HG03196 (cell line): ENCODE data around the gene FAAH2.
"Not testable (repeated sequence)": the region's sequence is repeated elsewhere in the genome, so short reads cannot be mapped to it uniquely, and the experiment has no call there.

Source experiments
- ATAC-seq: cut with Tn5 transposase; IDR thresholded peaks from one replicate; pipeline ENCODE4 v1.9.1; 2021; ENCODE audit not compliant: unreplicated experiment

Gene FAAH2, protein sequence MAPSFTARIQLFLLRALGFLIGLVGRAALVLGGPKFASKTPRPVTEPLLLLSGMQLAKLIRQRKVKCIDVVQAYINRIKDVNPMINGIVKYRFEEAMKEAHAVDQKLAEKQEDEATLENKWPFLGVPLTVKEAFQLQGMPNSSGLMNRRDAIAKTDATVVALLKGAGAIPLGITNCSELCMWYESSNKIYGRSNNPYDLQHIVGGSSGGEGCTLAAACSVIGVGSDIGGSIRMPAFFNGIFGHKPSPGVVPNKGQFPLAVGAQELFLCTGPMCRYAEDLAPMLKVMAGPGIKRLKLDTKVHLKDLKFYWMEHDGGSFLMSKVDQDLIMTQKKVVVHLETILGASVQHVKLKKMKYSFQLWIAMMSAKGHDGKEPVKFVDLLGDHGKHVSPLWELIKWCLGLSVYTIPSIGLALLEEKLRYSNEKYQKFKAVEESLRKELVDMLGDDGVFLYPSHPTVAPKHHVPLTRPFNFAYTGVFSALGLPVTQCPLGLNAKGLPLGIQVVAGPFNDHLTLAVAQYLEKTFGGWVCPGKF

DNA sequence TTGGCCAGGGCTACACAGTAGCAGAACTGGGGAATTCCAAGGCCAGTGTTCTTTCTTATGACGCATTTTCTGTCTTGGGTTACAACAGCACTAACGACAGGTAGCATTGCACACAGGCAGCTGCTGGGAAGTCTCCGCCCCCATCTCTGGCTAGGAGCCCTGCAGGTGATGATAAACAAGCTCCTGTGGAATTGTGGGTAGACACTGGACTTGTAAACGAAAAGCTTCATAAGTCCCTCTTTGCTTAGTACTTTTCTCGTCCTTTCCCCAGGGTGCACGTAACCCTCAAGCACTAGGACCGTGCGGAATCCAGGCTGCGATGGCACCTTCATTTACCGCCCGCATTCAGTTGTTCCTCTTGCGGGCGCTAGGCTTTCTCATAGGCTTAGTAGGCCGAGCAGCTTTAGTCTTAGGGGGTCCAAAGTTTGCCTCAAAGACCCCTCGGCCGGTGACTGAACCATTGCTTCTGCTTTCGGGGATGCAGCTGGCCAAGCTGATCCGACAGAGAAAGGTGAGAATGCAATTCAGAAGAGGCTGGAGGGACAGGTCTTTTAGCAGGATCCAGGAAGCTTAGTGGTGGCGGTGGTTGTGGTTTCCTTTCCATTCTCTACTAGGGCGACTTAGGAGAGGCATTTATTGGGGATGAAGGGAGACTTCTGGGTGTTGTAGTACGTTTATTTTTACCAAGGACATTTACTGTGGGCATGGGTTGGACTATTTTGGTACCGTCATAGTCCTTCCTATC is at the start of gene FAAH2:
FAAH2 (plus strand) TSS at position 200 of the 745 bp plus-strand sequence; CDS start at position 320, 120 bp downstream.
- ATAC-seq: peak; percentile 86

- no peak for ATAC-seq
These were observed 44.5 kb upstream of the FAAH2 start for GRCh38 chrX:57241967-57242366.

DNA sequence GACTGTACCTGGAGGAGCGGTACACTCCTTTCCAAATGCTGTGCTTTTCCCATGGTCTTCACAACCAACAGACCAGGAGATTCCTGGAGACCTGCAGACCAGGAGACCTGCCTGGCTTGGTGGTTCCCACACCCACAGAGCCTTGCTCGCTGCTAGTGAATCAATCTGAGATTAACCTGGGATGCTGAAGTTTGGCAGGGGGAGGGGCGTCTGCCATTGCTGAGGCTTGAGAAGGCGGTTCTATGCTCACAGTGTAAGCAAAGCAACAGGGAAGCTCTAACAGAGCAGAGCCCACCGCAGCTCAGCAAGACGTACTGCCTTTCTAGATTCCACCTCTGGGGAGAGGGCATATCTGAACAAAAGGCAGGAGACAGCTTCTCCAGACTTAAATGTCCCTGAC is 34.5 kb upstream of the FAAH2 start:
- no peak for ATAC-seq

DNA sequence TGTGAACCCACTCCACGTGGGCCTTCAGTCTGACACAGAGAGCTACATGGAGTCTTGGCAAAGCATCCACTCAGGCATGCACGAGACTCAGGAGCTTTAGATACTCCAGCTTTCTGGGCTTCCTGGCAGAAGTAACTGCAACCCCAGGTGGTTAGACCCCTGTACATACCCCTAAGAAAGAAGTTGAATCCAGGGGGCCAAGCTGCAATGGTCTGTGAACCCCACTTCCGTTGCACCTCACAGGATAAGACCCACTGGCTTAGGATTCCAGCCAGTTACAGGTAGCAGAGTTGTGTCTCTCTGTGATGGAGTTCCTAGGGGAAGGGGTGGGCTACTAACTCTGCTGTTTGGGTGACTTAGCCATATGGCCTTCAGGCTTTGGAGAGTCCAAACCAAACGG is 21.4 kb upstream of the FAAH2 start:
- no peak for ATAC-seq

DNA sequence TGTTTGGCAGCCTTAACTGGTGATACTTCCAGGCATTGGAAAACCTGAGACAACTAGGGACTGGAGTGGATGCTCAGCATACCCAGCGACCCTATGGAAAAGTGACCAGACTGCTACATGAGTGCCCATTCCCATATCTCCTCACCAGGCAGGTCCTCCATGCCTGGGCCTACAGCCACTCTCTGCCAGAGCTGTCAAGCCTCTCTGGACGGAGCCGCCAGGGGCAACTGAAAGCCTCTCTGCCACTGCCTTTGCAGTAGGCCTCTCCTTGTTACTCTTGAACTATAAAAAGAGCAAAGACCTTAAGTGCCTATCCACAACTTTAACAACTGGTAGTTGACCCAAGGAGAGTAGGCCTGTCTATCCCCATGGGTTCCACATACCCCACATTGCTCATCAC is 20.2 kb upstream of the FAAH2 start:
- no peak for ATAC-seq

GRCh38 chrX:57266871-57267270 is 19.6 kb upstream of the FAAH2 start:
- ATAC-seq: no peak

DNA sequence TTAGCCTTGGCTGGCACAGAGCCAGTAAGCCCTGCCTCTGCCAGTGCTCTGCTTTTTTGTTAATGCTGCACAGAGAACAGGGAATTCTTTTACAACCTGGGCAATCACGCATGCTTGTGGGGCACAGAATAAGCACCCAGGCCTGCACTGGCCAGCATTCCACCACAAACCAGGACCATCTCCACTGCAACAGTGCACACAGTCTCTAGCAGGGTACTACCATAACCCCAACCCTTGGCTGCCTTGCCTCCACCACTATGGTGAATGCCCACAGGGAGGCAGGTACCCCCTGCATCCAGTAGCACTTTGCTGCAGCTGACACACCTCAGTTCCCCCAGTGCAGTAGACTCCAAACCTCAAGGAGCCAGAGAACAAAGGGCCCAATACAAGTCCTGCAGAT is 19.2 kb upstream of the FAAH2 start:
- no peak for ATAC-seq

GRCh38 chrX:57270980-57271379 is 15.5 kb upstream of the FAAH2 start:
- no peak for ATAC-seq

DNA sequence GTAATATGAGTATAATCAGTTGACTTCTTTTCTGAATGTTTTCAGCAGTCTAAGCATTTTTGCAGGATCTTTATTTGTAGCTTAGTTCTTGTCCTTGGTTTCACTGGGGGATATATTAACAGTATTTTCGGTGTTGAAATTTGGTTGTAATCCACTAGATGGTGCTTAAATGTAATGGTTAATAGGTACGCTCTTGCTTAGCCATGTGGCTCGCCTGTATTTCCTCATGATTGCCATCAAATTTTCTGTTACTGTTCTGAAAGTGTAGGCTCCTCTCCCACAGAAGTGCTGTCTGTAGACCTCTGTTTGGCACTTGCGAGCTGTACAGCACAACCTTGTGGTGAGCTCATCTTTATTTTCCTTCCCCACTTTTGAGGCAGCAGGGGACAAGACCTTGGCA is 3.9 kb upstream of the FAAH2 start:
- no peak for ATAC-seq

DNA sequence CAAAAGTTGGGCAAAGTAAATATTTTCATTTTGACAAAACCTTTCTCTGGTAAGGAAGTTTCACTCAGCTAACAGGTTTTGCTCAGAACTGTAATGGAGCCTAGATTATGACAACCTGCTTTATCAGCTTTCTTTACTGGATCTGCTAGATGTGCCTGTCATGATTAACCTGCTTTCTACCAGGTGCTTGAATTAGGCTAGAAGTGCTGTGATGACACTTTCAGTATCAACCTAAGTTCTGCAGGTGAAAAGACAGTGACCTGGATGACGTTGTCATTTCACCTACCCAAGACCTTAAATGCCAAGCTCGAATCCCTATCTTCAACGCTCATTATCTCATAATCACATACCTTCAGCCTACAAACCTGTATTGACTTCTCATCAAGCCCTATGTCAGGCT is 1.5 kb upstream of the FAAH2 start:
- ATAC-seq: no peak

GRCh38 chrX:57289089-57289488 is 2.6 kb downstream of the FAAH2 start:
- no peak for ATAC-seq

- no peak for ATAC-seq
These were observed 8.5 kb downstream of the FAAH2 start for GRCh38 chrX:57294961-57295360.

- not testable (repeated sequence) for ATAC-seq
These were observed 9.2 kb downstream of the FAAH2 start for GRCh38 chrX:57295679-57296078.

GRCh38 chrX:57313583-57314215 is 27.2 kb downstream of the FAAH2 start:
- no peak for ATAC-seq

- ATAC-seq: no peak
These were observed 42.5 kb downstream of the FAAH2 start for GRCh38 chrX:57329008-57329407.

GRCh38 chrX:57335790-57336189 is 49.3 kb downstream of the FAAH2 start:
- ATAC-seq: not testable (repeated sequence)

DNA sequence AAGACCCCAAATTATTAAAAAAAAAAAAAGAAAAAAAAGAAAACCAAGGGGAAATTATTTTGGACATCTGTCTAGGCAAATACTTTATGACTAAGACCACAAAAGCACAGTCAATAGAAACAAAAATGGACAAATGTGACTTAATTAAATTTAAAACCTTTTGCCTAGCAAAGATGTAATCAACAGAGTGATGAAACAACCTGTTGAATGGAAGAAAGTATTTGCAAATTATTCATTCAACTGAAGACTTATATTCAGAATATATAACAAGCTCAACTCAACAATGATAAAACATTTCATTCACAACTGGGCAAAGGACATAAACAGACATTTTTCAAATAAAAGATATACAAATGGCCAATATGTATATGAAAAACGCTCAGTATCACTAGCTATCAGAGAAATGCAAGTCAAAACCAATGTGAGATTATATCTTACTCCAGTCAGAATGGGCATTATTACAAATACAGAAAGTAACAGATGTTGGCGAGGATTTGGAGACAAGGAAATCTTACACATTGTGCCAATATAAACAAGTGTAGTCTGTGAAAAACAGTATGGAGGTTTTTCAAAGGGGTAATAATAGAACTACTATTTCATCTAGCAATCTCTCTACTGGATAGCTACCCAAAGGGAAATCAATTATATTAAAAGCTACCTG is 67.1 kb downstream of the FAAH2 start:
- ATAC-seq: no peak

DNA sequence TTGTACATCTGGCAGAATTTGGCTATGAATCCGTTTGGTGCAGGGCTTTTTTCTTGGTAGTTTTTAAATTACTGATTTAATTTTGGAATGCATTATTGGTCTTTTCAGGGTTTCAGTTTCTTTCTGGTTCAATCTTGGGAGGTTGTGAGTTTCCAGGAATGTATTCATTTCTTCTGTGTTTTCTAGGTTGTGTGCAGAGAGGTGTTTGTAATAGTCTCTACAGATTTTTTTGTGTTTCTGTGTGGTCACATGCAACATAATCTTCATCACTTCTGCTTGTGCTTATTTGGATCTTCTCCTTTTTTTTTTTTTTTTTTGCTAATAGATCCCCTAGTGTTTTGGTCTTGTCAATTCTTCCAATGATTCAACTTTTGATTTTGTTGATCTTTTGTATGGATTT is 77.6 kb downstream of the FAAH2 start:
- ATAC-seq: no peak

GRCh38 chrX:57366430-57366829 is 79.9 kb downstream of the FAAH2 start:
- ATAC-seq: no peak

GRCh38 chrX:57367649-57368048 is 81.1 kb downstream of the FAAH2 start:
- no peak for ATAC-seq

DNA sequence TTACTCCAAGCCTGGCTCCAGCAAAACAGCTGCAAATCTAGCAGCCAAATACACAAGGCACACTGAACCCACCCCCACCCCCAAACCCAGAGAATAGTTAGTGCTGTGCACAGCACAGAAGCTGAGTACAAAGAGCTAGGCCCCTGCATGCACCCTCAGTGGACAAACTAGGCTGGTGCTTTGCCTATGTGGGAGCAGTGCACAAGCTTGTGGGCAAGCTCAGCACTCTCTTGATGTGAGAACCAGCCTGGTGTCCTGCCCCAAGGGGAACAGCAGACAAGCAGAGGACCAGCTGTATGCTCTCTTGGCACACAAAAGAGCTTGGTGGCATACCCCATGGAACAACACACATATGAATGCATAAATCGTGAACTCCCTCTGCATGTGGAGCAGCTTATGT is 81.7 kb downstream of the FAAH2 start:
- no peak for ATAC-seq
